GM13976 (cell line): ENCODE measurements around the gene KRTAP10-1.

Experiments used
- DNase-seq: peaks from one replicate; pipeline ENCODE4 v3.0.0; 2012; ENCODE audit warnings: low spot score
- in situ Hi-C: fragments of 300-500 bp; cut with MboI; formaldehyde crosslinking; loops from one replicate; pipeline ENCODE4 v1.12.0; 2022; ENCODE audit warnings: low sequenced_read_pairs, mixed read lengths, inconsistent platforms; ENCODE audit not compliant: unreplicated experiment
- TF ChIP-seq, protein P1 (sequence below): IDR thresholded peaks from 2 replicates; pipeline ENCODE4 v1.5.1; 2012; ENCODE audit warnings: borderline replicate concordance, mild to moderate bottlenecking; ENCODE audit not compliant: insufficient read depth; ENCODE audit errors: extremely low read depth, missing control alignments, control extremely low read depth

The KRTAP10-1 gene

DNA sequence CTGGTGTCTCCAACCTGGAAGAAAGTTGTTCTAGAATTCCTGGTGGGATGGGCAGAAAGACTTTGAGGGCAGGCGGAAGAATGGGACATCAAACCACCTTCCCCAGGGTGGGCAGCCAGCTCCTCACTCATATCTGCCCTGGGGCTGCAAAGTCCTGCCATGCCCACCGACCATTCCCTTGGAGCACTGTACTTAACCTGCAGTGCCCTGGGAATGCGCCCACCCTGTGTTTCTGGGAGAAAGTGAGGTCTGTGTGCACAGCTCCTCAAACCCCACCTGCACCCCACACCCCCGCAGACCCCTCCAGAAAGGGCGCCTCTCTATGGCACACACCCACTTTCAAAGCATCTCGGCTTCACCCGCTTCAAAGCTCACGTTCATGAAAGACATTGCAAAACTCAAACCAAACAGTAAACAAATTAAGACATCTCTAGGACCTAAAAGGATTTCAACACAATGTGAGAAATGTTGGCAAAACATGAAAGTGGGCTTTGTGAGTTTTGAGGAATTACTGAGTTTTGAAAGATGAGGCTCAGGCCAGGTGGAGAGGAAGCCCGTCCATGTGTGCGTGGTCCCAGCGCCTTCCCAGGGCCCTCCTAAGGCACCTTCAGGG, 25.1 kb downstream of the KRTAP10-1 start:
- no peak for DNase-seq
- in situ Hi-C loops, result no loop called here
- TF ChIP-seq, protein P1, sequence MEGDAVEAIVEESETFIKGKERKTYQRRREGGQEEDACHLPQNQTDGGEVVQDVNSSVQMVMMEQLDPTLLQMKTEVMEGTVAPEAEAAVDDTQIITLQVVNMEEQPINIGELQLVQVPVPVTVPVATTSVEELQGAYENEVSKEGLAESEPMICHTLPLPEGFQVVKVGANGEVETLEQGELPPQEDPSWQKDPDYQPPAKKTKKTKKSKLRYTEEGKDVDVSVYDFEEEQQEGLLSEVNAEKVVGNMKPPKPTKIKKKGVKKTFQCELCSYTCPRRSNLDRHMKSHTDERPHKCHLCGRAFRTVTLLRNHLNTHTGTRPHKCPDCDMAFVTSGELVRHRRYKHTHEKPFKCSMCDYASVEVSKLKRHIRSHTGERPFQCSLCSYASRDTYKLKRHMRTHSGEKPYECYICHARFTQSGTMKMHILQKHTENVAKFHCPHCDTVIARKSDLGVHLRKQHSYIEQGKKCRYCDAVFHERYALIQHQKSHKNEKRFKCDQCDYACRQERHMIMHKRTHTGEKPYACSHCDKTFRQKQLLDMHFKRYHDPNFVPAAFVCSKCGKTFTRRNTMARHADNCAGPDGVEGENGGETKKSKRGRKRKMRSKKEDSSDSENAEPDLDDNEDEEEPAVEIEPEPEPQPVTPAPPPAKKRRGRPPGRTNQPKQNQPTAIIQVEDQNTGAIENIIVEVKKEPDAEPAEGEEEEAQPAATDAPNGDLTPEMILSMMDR, result no peak

DNA sequence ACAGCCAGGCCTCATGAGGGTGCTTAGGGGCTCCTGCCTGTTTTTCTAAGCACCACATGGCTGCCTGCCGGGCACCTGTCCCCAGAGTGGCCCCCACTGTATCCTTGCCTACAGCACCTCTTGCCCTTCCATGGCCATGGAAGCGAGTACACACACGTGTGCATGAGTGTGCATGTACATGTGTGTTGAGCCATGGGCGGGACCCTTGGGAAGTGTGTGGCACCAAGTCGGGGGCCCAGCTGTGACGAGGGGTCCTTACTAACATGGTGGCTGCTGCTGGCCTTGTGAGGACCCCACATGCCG, 25.8 kb downstream of the KRTAP10-1 start:
- in situ Hi-C loops, result no loop called here
- TF ChIP-seq, protein P1, result no peak
- no peak for DNase-seq

DNA sequence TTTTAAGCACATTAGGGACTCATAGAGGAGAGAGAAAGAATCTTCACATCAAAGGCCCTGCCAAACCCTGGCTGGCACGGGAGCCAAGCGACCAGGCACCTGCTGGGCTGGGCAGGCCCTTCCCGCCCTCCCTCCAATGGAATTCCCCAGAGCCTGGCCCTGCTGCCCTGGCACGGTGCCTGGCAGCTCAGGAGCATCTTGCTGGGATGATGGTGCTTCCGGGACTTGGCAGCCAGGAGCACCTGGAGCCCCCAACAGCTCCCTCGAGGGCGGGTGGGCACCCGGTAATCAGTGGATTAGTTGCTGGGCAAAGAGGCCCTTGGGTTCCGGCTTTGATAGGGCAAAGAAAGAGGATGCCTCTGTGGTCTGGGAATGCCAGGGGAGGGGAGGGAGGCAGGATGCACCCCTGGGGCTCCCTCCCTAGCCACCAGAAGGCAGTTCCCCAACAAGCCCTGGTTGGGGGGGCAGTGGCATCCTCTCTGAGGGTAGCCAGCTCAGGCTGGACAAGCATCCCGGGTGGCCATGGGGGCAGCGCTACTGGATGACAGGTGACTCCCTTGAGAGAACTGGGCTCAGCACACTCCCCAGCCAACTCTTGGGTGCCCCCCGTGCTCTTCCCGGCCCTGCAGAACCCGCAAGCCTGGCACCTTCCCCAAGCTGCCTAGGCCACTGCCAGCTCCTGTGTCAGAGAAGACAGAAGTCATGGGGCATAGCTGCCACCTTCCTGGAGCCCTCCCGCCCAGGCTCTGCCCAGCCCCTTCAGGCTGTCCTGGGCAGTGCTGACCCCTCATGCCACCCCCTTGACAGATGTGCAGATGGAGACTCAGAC, 26.4 kb downstream of the KRTAP10-1 start:
- in situ Hi-C loops, result no loop called here
- no peak for DNase-seq
- TF ChIP-seq, protein P1, result no peak

DNA sequence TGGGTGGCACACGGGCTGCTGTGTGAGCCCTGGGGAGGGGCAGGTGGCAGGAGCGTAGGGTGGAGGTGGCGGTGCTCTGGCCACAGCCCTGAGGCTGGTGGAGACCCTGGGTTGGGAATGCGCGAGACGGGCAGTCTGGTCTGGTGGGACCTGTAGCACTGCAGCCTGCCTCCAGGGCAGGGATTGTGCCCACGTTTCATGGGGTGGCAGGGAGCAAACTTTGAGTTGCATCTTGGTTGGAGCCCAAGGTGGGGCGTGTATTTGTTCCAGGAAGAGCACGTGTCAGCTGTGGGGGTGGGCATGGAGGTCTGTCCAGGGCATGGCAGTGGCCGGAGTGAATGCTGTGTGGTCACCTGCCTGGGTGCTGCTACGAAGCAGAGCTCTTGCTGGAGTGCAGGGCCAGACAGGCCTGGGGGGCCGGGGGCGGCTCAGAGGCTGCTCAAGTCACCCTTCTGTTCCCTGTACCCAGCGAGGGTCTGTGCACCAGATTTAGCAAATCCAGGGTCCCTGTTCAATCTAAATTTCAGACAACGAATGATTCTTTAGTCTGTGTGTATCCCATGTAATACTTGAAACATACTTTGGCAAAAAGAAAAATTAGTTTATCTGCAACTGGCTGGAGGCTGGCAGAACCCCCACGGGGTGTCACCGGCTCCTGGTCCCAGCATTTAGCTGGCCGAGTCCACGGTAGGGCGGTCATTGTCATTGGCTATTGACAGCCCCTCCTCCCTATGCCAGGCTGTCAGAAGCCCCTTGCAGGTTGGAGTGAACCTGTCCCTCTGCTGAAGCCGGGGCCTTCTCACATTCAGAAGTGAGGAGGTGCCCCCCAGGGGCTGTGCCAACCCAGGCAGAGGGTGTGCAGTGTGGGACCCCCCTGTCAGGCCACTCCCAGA, 27.3 kb downstream of the KRTAP10-1 start:
- no peak for DNase-seq
- in situ Hi-C loops, result no loop called here
- TF ChIP-seq, protein P1, result no peak

DNA sequence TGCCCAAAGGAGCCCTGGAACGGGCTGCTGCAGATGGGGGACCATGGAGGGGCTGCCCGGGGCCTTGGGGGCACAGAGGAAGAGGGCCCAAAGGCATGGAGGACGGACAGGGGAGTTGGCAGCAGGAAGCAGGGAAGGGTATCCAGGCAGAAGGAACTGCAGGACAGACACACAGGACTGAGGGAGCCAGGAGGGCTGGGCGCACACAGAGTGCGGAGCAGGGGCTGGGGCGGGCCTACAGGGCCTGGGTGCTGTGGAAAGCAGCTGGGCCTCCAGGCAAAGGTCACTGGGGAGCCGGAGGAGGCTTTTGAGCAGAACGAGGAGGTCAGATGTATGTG, 28.1 kb downstream of the KRTAP10-1 start:
- DNase-seq, result no peak
- TF ChIP-seq, protein P1, result no peak
- in situ Hi-C loops, result no loop called here

DNA sequence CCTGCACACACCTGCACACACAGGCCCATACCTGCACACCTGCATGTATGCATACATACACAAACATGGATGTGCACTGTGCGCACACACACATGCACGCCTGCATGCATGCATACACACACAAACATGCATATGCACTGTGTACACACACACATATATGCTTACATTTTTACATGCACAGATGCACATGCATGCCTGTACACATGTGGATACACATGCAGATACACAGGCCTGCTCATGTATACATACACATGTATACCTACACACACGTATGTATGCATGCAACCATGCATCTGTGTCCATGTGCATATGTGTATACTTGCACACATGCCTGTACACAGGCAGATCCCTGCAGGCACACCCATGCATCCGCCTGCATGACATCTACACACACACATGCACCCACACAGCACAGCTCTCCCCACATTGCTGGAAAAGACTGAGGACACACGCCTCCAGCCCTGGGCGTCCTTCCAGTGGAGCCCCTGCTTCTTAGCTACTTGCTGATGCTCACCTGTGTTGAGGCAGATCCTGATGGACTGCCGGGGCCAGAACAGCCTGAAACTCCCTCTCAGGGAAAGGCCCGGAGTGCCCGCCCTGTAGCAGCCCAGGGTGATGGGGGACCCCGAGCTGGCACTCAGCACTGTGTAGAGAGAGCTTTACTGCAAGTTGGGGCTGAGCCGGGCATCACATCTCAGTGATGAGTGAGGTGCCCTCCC, 28.6 kb downstream of the KRTAP10-1 start:
- in situ Hi-C loops, result no loop called here
- TF ChIP-seq, protein P1, result no peak
- no peak for DNase-seq
